GM20431 (cell line): ENCODE measurements around the gene OGDH.
"Not testable (repeated sequence)": the region's sequence is repeated elsewhere in the genome, so short reads cannot be mapped to it uniquely, and the experiment has no call there.

Source experiments
- in situ Hi-C: fragments of 300-500 bp; cut with MseI, MboI; formaldehyde crosslinking; loops from one replicate; pipeline ENCODE4 v1.15.0; 2020; ENCODE audit warnings: low sequenced_read_pairs; ENCODE audit not compliant: unreplicated experiment

OGDH gene

DNA sequence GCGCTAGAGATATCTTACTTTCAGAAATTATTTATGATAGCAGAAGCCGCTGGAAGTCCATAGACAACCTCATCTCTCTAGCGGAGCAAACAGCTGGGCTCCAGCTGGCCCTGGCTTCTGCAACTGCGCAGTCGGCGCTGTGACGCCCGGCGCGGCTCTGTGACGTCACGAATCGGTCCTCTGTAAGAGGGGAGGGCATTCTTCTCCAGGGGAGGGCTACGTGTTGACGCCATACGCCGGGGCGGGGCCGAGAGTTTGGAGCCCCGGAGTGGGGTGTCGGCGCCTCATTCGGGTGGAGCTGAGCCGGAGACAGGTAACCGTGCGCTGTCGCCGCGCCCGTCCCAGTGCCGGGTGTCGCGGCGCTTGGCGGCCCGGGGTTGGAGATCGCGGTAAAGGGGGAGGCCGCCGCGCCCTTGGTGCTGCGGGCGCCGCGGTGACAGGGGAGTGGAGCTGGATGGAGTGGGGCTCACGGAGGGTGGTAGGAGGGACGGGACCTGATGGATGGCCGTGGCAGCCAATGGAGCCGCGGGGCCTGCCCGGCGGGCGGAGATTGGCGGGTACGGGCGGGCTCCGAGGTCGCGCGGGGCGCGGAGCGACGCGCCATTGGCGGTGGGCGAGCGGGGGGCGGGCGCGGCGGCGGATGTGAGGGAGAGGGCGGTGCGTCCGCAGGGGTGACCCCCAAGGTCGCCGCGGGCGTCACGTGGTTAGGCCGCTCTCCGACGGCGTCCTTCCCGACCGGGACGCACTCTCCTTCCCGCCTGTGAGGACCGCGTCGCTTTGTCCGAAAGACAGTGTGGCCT, at the start of gene OGDH:
TSS of gene OGDH (plus strand) at position 287 of the 800 bp plus-strand sequence. CDS start 17,717 bp downstream, outside the sequence.
- in situ Hi-C loops: no loop called here

DNA sequence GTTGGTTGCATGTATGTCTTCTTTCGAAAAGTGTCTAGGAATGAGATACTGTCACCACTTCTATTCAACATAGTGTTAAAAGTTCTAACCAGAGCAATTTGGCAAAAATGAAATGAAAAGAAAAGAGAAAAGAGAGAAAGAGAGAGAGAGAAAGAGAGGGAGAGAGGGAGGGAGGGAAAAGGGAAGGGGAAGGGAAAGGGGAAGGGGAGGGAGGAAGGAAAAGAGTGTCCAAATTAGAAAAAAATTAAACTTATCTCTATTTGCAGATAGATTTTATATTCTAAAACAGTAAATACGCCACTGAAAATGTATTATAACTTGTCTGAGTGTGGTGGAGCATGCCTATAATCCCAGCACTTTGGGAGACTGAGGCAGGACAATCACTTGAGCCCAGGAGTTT, 48.9 kb upstream of the OGDH start:
- in situ Hi-C loops: no loop called here

DNA sequence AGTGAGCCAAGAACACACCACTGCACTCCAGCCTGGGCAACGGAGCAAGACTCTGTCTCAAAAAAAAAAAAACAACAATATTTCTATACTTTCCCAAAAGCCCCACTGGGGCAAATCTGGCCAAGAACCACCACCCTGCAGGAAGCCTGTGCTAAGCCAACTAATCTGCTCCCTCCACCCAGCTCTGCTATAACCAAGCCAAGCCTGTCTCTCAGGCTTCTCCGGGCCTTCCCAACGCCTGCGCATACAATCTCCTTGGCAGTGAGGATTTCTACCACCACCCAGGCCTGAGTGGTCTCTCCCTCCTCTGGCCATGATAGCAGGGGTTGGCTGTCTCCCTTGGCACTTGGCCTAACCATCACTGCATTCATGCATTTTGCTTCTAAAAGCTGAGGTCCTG, 46.9 kb upstream of the OGDH start:
- in situ Hi-C loops: no loop called here

GRCh38 chr7:44561481-44561880, 44.9 kb upstream of the OGDH start:
- in situ Hi-C loops: no loop called here

- in situ Hi-C loops: no loop called here
Observed at GRCh38 chr7:44561962-44562621, 44.3 kb upstream of the OGDH start.

DNA sequence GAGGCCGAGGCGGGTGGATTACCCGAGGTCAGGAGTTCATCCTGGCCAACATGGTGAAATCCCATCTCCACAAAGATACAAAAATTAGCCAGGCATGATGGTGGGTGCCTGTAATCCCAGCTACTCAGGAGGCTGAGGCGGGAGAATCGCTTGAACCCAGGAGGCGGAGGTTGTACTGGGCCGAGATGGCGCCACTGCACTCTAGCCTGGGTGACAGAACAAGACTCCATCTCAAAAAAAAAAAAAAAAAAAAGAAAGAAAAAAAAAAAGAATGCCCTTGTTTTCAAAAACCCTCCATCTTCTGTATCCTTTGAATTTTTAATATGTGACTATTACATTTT, 43.8 kb upstream of the OGDH start:
- in situ Hi-C loops: not testable (repeated sequence)

- in situ Hi-C loops: no loop called here
Observed at GRCh38 chr7:44563171-44563679, 43.2 kb upstream of the OGDH start.

- in situ Hi-C loops: no loop called here
Observed at GRCh38 chr7:44564606-44565005, 41.8 kb upstream of the OGDH start.

DNA sequence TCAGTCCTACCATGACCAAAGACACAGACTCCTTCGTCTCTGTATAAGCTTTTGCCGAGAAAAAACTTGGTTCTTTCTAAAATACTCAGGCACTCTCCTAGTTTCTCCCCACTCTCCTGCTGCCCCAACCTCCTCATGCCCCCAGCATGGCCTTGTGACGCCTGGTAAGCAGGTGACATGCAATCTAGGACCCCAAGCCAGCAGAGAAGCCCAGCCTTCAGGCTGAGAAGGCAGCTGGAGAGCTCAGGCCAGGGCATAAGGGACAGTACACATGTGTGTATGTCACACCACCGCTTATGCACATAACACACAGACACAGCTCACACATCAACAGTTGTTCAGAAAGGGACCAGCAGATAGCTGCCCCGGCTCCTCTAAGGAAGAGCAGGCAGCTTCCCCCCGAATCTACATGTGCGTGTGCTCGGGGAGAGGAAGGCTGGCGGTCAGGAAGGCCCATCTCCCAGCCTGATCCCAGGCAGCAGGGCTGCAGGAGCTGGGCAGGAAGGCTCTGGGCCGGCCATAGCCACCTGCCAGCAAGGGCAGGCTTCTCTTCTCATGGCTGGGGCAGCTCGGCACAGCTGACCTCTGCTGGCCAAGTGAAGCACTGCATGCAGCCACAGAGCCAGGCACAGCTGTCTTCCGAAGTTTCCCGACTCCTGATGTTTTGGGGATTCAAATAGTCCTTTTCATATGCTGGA, 41.2 kb upstream of the OGDH start:
- in situ Hi-C loops: no loop called here

GRCh38 chr7:44565795-44566559, 40.5 kb upstream of the OGDH start:
- in situ Hi-C loops: no loop called here

DNA sequence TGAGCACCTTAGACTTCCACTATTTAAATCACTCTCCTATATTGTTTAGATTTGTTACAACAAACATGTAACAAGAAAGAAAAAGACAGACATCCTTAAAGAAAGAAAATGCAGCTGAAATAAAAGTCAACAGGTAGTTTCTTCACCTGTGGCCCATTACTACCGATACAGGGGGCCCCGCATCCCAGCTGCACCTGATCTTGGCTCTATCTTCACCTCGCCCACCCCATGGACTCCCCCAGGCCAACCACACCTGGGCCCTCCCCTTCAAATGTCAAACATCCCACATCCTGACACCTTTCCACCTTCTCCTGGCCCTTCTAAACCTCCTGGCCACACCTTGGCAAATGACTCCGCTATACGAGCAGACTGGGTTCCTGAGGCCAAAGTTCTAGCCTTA, 39.7 kb upstream of the OGDH start:
- in situ Hi-C loops: no loop called here

GRCh38 chr7:44567884-44568283, 38.5 kb upstream of the OGDH start:
- in situ Hi-C loops: no loop called here

GRCh38 chr7:44568771-44569560, 37.5 kb upstream of the OGDH start:
- in situ Hi-C loops: no loop called here

GRCh38 chr7:44569959-44570358, 36.5 kb upstream of the OGDH start:
- in situ Hi-C loops: no loop called here

DNA sequence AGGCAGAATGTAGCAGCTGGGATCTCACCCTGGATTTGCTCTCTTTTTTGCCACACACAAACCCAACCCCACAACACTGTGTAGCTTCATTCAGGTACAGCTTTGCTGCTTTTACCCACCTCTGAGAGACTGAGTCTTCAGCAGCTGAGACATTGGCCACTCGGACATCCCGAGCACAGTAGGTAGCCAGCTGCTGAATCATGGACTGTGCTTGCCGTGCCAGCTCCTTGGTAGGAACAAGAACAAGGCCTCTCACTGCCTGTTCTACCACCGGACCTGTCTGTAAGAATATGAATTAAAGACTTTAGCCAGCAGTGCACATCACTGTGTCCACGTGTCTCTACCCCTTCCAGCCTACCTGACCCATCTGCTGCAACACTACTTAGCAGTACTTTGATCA, 33.7 kb upstream of the OGDH start:
- in situ Hi-C loops: no loop called here

DNA sequence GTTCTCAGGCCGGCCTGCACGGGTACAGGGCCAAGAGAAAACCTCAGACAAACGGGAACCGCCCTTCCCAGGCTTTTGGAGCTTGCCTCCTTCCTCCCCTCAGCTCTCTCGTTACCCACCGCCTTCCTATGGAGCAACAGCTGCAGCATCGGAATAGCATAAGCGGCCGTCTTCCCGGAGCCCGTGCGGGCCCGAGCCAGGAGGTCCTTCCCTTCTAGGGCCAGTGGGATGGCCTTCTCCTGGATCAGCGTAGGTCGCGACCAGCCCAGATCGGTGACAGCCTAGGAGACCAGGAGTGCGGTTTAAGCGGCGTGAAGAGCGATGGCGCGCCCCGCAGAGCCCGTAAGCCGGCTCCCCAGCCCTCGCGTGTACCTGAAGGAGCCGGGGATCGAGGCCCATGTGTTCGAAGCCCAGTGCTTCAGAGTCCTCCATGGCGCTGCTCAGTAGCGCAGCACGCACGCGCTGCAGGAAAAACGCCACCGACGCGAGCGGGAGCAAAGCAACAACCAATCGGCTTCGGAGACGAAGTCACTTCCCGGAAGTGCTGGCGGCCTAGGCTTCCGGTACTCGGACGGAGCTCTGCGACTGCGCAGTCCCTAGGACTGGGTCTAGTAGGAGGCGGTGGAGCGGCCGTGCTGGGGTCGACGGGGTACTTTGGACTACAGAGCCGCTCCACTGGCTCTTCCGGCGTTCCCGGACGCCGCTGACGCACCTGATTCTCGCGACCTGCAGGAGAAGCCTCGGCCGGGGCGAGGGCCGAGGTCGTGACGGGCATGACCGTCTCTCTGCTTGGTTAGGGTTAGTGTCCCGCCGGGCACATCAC, 32.8 kb upstream of the OGDH start, which contains the start of gene DDX56:
TSS of gene DDX56 (minus strand) at position 445 of the 823 bp plus-strand sequence. CDS start at position 432, 13 bp downstream.
- in situ Hi-C loops: no loop called here

- in situ Hi-C loops: no loop called here
Observed at GRCh38 chr7:44574287-44574872, 32.0 kb upstream of the OGDH start.

DNA sequence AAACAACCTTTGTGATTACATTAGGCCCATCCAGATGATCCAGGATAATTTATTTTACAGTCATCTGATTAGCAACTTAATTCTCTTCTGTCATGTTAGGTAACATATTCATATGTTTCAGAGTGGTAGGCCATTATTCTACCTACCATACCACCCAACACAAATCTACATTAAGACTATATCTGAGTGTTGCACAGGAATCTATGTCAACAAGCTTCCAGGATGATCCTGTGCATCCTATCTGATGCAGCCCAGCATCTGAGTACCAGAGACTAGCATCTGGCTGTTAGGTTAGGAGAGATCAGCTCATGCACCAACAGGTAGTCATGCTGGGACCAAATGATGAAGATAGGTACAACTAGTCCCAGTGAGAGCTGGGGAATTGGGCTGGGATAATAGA, 31.4 kb upstream of the OGDH start:
- in situ Hi-C loops: loop anchor here (25.0 kb wide), 2 partner anchors 237 to 362 kb away; no protein-coding TSS in a partner anchor
